EH (cell line): ENCODE data around the gene HCFC1.

Source experiments
- DNase-seq: peaks from one replicate; pipeline ENCODE4 v3.0.0-alpha.2; 2015; ENCODE audit warnings: low read depth

Gene HCFC1

GRCh38 chrX:153957224-153957623 is 14.4 kb downstream of the HCFC1 start:
- no peak for DNase-seq

DNA sequence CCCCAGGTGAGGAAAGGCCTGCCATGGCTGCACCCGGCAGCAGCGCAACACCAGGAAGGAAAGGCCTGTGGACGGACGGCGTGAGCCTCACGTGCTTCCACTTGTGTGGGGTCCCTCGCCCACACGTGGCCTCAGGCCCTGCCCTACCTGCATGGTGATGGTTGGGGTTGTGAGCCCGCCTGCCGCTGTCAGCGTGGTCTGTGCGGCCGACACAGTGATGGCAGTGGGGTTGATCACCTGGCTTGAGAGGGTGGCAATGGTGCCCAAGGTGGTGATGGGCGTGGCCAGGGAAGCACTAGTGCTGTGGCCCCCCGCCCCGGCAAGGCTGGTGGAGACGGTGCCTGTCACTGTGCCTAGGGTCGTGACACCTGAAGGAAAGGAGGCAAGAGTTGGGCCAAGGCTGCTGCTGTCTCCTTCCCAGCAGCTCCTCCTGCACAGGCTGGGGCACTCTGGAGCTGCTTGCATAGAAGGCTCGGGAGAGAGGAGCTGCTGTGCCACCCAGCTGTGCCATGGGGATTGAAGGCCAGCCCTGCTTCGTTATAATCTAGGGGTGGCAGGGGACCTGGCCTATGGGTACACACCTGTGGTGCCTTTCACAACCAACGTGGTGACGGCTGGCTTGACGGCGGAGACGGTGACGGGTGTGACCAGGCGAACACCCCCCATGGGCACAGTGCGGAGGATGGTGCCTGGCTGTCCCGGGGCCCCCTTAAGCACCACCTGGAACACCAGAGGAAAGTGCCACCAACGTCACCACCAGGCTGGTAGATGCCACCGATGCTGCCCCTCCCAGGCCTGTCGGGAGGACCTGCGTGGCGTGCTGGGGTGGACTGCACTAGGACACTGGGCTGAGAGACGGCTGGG is 15.3 kb downstream of the HCFC1 start:
- DNase-seq = no peak

GRCh38 chrX:153955228-153955732 is 16.3 kb downstream of the HCFC1 start:
- no peak for DNase-seq

GRCh38 chrX:153954558-153955227 is 16.9 kb downstream of the HCFC1 start:
- no peak for DNase-seq

- DNase-seq = no peak
Measured at GRCh38 chrX:153953892-153954557, 17.6 kb downstream of the HCFC1 start.

DNA sequence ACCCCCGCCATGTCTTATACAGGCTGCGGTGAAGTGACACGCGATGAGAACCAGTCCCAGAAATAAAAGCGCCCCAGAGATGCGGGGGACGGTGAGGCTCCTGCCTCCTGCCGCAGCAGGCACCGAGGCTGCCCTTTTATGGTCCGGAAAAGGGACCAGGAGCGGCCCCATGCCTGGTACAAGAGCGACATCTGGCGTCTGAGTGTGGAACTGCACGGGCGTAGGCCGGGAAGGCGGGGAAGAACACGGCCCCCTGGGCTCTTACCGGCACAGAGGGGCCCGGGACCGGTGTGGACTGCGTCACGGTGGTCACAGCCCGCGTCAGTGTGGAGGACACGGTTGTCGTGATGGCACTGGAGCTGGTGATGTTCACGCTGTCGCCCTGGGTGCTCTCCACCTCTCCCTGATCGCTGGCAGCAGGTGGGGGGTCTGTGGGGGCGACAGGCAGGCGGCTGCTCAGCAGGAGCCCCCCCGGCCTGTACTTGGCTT is 18.2 kb downstream of the HCFC1 start:
- peak; percentile 72 for DNase-seq

- DNase-seq = no peak
Measured at GRCh38 chrX:153952373-153953026, 19.1 kb downstream of the HCFC1 start.

DNA sequence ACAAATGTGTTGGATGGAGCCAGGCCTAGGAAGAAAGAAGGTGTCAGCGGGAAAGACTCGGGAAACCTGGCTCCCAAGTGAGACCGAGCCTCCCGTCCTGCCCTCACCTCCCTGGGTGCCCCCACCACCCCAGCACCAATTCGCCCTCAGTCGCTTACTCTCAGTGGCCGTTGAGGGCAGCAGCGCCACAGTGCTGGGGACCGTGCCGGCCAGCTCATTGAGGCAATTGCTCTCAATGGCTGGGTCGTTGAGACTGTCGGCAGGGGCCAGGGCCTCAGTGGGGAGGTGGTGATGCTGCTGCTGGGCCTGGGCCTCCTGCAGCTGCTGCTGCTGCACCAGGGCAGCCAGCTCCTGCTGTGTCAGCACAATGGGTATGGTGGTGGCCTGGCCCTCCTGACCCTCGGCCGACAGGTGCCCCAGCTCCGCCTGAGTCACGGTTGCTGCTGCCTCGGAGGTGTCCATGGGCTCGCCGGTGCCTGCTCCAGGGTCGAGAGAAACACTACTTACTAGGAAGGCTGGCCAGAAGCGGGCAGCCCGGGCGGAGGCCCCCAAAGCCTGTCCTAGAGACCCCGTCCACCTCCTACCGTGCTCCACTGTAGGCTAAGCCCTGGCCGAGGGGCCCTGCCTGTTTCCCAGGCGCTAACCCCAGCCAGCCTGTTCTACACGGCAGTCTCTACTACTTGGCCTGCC is 19.8 kb downstream of the HCFC1 start:
- DNase-seq = no peak

DNA sequence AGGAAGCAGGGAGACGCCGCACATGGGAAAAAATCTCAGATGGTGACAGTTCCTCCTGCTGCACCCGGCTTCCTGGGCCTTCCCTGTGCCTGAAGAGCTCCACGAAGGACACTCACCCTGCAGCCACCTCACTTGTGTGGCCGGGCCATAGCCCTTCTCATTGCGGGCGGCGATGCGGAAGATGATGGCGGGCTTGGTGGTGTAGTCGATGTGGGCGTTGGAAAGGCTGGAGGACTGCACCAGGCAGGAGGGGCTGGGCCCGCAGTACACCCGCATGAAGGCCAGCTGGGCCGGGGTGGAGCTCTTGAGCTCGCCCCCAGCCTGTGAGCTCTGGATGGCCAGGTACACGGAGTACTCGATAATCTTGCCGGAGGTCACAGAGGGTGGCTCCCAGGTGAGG is 21.5 kb downstream of the HCFC1 start:
- DNase-seq = no peak

- DNase-seq = no peak
Measured at GRCh38 chrX:153948847-153949805, 22.5 kb downstream of the HCFC1 start.

- no peak for DNase-seq
Measured at GRCh38 chrX:153948002-153948466, 23.6 kb downstream of the HCFC1 start.

DNA sequence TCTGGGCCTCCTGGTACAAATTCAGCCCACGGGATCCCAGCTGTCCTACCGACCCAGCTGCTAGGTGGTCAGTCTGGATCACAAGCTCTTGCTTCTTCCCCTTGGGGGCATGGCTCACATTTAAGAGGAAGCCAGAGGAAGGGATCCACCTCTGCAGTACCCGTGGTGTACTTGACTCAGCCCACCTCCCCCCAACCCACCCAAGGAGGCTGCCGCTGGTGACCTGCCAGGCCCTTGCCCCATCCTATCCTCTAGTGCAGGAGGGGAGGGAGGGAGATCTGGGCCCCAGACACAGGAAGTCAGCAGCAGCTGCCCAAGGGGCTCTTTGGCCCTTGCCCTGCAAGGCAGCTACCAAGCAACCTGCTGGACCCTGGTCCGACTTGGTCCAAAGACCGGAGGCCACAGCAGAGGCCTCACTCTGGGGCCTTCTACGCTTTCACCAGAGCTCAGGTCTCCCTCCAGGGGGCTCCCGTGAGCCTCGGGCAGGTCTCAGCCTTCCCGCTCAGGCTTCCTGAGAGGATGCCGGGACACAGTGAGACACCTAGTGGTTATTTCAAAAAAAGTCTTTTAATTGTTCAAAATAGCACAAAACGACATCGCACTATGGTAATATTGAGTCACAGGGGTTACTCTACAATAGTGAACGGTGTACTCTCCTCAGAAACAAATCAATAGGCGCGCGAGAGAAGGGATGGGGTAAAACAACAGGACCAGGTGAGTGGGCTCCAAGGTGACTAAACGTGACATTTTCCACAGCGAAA is 24.4 kb downstream of the HCFC1 start:
- peak; percentile 77 for DNase-seq

- no peak for DNase-seq
Measured at GRCh38 chrX:153945956-153946943, 25.4 kb downstream of the HCFC1 start.

GRCh38 chrX:153944800-153945150 is 26.8 kb downstream of the HCFC1 start:
- no peak for DNase-seq

- DNase-seq = no peak
Measured at GRCh38 chrX:153944140-153944799, 27.3 kb downstream of the HCFC1 start, which contains the start of gene RENBP. Gene RENBP (minus strand): TSS chrX:153944643. CDS start chrX:153944610, 33 bp downstream.

- DNase-seq = no peak
Measured at GRCh38 chrX:153941336-153942252, 30.0 kb downstream of the HCFC1 start.
